GM11168 (cell line): ENCODE results near the gene PAFAH1B1.

ENCODE experiments used
- in situ Hi-C: fragments of 300-500 bp; cut with MboI; formaldehyde crosslinking; loops from one replicate; pipeline ENCODE4 v1.12.0; 2022; ENCODE audit warnings: low sequenced_read_pairs; ENCODE audit not compliant: unreplicated experiment

PAFAH1B1 gene

DNA sequence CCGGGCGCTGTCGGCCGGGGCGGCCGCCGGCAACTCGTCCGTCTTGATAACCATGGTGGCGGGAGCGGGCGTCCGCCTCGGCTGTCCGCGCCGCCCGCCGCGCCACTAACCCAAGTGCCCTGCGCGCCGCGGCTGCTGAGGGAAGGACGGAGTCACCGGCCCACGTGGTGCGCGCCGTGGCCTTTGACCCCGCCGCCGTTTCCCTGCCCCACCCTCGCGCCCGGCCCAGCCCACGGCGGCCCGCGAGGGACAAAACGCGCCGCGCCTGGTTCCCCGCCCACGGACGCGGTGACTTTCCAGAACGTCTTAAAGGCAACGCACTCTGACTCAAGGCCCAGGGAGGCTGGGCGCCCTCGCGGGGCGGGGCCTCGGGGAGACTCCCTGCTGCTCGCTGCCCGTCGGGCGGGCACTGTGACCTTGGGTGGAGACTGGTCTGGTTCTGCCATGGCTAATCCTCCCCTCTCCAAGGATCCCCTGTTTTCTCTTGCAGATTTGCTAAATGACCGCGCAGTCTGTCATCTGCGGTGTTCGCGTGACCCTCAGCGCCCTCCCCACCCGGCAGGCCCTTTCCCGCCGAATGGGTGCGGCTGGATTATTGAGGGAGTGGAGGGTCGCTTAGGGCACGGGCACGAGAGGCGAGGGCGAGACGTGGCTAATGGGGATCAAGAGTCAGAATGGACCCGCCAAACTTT, 118.3 kb downstream of the PAFAH1B1 start, which contains the start of gene CLUH:
CLUH (minus strand) TSS at position 157 of the 692 bp plus-strand sequence; CDS start at position 54, 103 bp downstream.
- in situ Hi-C loops, result no loop called here

GRCh38 chr17:2712300-2713043, 119.0 kb downstream of the PAFAH1B1 start:
- in situ Hi-C loops, result no loop called here

DNA sequence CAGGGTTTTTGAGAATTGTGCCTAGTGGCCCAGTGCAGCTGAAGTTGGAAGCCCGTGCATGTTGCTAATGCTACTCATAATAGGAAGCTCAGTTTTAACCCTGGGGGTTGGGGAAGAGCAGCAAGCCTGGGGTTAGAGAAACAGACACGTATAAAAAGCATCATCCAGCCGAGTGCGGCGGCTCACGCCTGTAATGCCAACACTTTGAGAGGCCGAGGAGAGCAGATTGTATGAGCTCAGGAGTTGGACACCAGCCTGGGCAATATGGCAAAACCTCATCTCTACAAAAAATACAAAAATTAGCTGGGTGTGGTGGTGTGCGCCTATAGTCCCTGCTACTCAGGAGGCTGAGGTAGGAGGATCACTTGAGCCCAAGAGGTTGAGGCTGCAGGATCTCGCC, 120.4 kb downstream of the PAFAH1B1 start:
- in situ Hi-C loops, result no loop called here

DNA sequence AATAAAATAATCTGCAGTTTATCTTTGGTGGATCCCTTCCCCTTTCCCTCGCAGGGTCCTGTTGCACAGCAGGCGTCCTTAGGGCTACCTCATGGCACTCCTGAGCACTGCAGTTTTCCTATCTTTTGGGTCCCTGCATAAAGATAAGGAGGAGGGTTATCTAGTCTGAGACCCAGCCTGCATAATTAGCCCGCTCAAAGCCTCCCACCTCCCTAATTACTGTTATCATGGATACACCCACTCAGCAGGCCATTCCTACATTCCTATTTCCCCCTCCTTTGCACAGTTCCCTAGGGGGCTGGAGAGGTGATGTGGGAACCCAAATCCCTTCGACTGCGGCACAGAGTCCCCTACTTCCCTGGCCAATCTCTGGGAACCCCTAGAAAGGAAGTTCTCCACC, 123.2 kb downstream of the PAFAH1B1 start:
- in situ Hi-C loops, result no loop called here

GRCh38 chr17:2718150-2718938, 124.9 kb downstream of the PAFAH1B1 start:
- in situ Hi-C loops, result no loop called here

DNA sequence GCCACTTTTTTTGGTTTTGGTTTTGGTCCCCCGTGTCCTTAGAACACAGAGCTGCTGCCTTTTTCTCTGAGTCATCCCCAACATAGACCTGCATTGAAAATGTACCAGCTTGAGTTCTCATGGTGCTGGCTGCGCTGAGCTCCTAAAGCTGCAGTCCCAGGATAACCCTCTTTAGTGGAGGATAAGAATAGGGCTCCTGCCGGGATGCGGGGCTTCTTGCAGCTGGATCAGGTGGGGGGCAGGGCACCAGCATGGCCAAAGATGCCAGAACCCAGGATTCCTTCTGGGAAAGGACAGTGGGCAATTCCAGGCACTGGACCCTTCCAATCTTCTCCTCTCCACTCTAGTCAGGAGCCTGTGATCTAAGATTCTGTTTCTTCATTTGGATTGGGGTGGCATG, 126.4 kb downstream of the PAFAH1B1 start:
- in situ Hi-C loops, result no loop called here

- in situ Hi-C loops, result no loop called here
Measured at GRCh38 chr17:2721603-2722002, 128.1 kb downstream of the PAFAH1B1 start.

GRCh38 chr17:2722611-2723010, 129.2 kb downstream of the PAFAH1B1 start:
- in situ Hi-C loops, result no loop called here

- in situ Hi-C loops, result no loop called here
Measured at GRCh38 chr17:2723505-2723996, 130.1 kb downstream of the PAFAH1B1 start.

DNA sequence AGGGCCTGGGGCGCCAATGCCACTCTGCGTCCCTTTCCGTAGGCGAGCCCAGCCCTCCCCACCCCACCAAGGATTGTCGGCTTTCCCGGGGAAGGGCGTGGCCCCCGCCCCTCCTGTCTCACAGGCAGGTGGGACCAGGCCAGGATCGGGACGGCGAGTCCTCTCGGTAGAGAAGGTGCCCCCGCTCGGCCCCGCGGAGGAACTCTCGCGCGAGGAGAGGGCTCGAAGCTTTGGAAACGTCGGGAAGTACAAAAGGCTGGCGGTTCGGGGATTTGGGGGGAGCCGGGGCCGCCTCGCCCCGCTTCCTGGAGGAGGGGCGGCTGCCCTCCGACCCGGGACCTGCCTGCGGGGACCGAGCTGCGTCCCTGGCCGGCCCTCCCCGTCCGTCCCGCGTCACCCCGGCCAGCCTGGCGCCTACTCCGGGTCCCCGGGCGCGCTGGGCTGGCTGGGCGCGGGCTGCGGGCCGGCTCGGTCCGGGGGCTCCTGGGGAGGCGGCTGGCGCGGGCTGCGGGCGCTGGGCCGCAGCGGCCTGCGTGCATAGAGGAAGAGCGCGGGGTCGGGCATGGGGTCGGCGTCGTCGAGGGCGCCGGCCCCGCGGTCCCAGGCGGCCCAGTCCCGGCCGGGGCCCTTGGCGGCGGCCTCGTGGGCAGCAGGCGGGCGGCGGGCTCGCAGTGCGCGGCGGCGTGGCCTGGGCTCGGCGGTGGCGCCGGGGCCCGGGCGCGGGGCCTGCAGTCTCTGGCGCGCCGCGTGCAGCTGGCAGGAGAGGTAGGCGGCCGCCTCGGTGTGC, 130.7 kb downstream of the PAFAH1B1 start:
- in situ Hi-C loops, result no loop called here

- in situ Hi-C loops, result no loop called here
Measured at GRCh38 chr17:2724784-2725164, 131.3 kb downstream of the PAFAH1B1 start.

DNA sequence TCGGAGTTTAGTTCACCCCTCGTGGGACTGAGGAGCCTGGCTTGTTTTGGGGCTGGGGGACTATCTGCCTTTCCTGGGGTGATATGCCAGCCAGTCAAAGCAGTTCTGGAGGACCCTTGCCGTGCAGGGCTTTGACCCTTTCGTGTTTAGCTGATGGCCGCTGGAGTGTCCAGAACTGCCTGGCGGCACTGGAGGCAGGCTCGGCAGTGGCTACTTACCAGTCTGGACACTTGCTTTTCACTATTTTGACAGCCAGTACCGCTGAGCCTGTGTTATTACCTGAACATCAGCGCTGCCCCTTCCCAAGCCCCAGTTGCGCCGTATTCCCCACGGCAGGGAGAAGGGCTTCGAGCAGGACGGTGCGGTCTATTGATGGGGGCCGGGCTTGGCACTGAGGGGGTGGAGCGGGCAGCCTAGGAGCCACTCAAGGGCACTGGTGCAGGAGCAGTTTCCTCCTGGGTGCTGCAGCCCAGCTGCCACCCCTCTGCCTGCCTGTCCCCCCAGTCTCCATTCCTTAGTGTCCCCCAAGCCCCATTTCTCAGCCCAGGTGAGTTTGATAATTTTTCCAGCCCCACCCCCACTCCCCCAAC, 137.4 kb downstream of the PAFAH1B1 start:
- in situ Hi-C loops, result no loop called here

GRCh38 chr17:2731807-2732206, 138.4 kb downstream of the PAFAH1B1 start:
- in situ Hi-C loops, result no loop called here

- in situ Hi-C loops, result no loop called here
Measured at GRCh38 chr17:2734939-2735338, 141.5 kb downstream of the PAFAH1B1 start.
